Dermis microvascular lymphatic vessel endothelial cell (primary cell): ENCODE results near the gene INTS2. TPM values are rescaled to one million over a fixed set of nuclear protein-coding genes. Genes with fewer than 3 reads are reported as not detected.
"Not testable (repeated sequence)": the region's sequence is repeated elsewhere in the genome, so short reads cannot be mapped to it uniquely, and the experiment has no call there.

Source experiments
- DNase-seq, 2 donors: peaks; one replicate each; pipeline versions ENCODE4 v3.0.0 to v3.0.0-alpha.2; 2010; ENCODE audit warnings: low read depth in 2 of 2
- total RNA-seq: library from RNA; depleted of rRNA; stranded (reverse); fragments of >200 nt; gene quantifications from 2 replicates; pipeline ENCODE4 v1.2.1, GENCODE V29; 2014

The INTS2 gene
- total RNA-seq, 1 donor from 2014 or later = 18.0 TPM

GRCh38 chr17:61822326-61823285, 105.2 kb downstream of the INTS2 start:
- DNase-seq = no peak

- DNase-seq = no peak
Measured at GRCh38 chr17:61821655-61822054, 106.1 kb downstream of the INTS2 start.

- not testable (repeated sequence) for DNase-seq
Measured at GRCh38 chr17:61819265-61819664, 108.5 kb downstream of the INTS2 start.

- DNase-seq = no peak
Measured at GRCh38 chr17:61818225-61818624, 109.6 kb downstream of the INTS2 start.

- DNase-seq = no peak
Measured at GRCh38 chr17:61817452-61817851, 110.3 kb downstream of the INTS2 start.

GRCh38 chr17:61816538-61816937, 111.2 kb downstream of the INTS2 start:
- no peak for DNase-seq

- no peak for DNase-seq
Measured at GRCh38 chr17:61815863-61816503, 111.8 kb downstream of the INTS2 start.

Other genes starting within 250 kb of the INTS2 start
- 3.0 and 6.4 TPM in 2 replicates for gene BRIP1, start 64.5 kb downstream of the INTS2 start, total RNA-seq
- gene MED13, start 137.3 kb upstream of the INTS2 start, total RNA-seq = 28.0 and 40.6 TPM in 2 replicates